IPS-15b (cell line): ENCODE measurements around the gene SHANK2.

ENCODE experiments used
- H3K27me3 ChIP-seq: one replicate; pipeline ENCODE4 v1.6.1; 2013; ENCODE audit warnings: low read length; ENCODE audit not compliant: control insufficient read depth, insufficient read depth
- H3K36me3 ChIP-seq: one replicate; pipeline ENCODE4 v1.6.1; 2013; ENCODE audit warnings: low read length; ENCODE audit not compliant: control insufficient read depth, insufficient read depth
- H3K4me1 ChIP-seq: one replicate; pipeline ENCODE4 v1.6.1; 2013; ENCODE audit warnings: mild to moderate bottlenecking, low read length; ENCODE audit not compliant: control insufficient read depth, insufficient read depth
- H3K4me3 ChIP-seq: one replicate; pipeline ENCODE4 v1.5.1; 2013; ENCODE audit warnings: low read depth, low read length
- H3K9ac ChIP-seq: one replicate; pipeline ENCODE4 v1.6.1; 2013; ENCODE audit warnings: low read depth, mild to moderate bottlenecking, low read length
- H3K9me3 ChIP-seq: one replicate; pipeline ENCODE4 v1.6.1; 2013; ENCODE audit warnings: mild to moderate bottlenecking, low read length; ENCODE audit not compliant: control insufficient read depth, insufficient read depth

SHANK2 gene

GRCh38 chr11:71249301-71249700, 3.1 kb downstream of the SHANK2 start:
- Histone ChIP-seq H3K27me3 (no peaks in the 10 kb centered on the region), H3K36me3 (no peaks in the 10 kb centered on the region), H3K9me3 (no peaks in the 10 kb centered on the region), H3K4me3 (peak overlapping the region; percentile 26), H3K9ac (no peak overlapping the region), H3K4me1 (peaks cover 53% of the 10 kb centered on the region)

- no peak overlapping the region for H3K9ac ChIP-seq
- H3K9me3 ChIP-seq = no peaks in the 10 kb centered on the region
- no peaks in the 10 kb centered on the region for H3K27me3 ChIP-seq
- no peaks in the 10 kb centered on the region for H3K36me3 ChIP-seq
- H3K4me1 ChIP-seq = peaks cover 60% of the 10 kb centered on the region
- H3K4me3 ChIP-seq = no peak overlapping the region
These were observed 3.7 kb downstream of the SHANK2 start for GRCh38 chr11:71248656-71249055.

- Histone ChIP-seq H3K36me3 (no peaks in the 10 kb centered on the region), H3K9ac (no peak overlapping the region), H3K9me3 (no peaks in the 10 kb centered on the region), H3K4me3 (peak overlapping the region; percentile 32), H3K27me3 (no peaks in the 10 kb centered on the region), H3K4me1 (peaks cover 56% of the 10 kb centered on the region)
These were observed 4.2 kb downstream of the SHANK2 start for GRCh38 chr11:71248251-71248570.

GRCh38 chr11:71247551-71248250, 4.7 kb downstream of the SHANK2 start:
- H3K27me3 ChIP-seq = no peaks in the 10 kb centered on the region
- peak overlapping the region; percentile 32 for H3K4me3 ChIP-seq
- peaks cover 59% of the 10 kb centered on the region for H3K4me1 ChIP-seq

GRCh38 chr11:71246559-71246958, 5.8 kb downstream of the SHANK2 start:
- Histone ChIP-seq H3K27me3 (no peaks in the 10 kb centered on the region), H3K36me3 (no peaks in the 10 kb centered on the region), H3K4me1 (peaks cover 61% of the 10 kb centered on the region), H3K9me3 (no peaks in the 10 kb centered on the region), H3K4me3 (peak overlapping the region; percentile 62), H3K9ac (peak overlapping the region; percentile 79)

More at GRCh38 chr11:71247551-71248250, 4.7 kb downstream of the SHANK2 start:
- Histone ChIP-seq H3K9me3 (no peaks in the 10 kb centered on the region), H3K9ac (no peak overlapping the region), H3K36me3 (no peaks in the 10 kb centered on the region)

- H3K4me3 ChIP-seq = peak overlapping the region; percentile 62
- H3K9ac ChIP-seq = peak overlapping the region; percentile 79
- no peaks in the 10 kb centered on the region for H3K27me3 ChIP-seq
- H3K4me1 ChIP-seq = peaks cover 64% of the 10 kb centered on the region
- no peaks in the 10 kb centered on the region for H3K36me3 ChIP-seq
- no peaks in the 10 kb centered on the region for H3K9me3 ChIP-seq
These were observed 6.6 kb downstream of the SHANK2 start for GRCh38 chr11:71245601-71246391.

DNA sequence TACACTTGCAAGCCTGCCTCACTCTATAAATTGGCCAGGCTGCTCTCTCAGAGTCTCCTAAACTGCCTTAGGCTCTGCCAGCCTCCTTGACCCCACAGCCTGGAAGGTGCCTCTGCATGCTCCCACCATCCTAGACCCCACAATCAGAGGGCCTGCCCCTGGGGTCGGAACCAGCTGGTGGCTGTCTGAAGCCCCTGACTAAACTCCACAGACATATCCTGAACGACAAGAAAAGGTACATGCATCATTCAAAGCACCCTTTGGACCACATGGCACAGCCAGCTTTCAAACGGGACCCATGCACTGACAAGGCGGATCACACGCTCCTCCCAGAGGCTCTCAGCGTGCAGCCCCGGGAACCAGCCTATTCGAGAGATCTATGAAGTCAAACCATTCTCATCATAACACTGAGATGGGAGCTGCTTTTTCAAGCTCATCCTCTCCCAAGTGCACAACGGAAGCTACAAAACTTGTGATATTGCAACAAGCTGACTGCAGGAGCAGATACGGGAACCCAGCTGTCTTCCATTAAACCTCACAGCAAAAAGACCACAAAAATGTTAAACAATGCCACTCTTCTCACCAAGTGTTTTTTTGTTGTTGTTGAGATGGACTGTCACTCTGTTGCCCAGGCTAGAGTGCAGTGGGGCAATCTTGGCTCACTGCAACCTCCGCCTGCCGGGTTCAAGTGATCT, 8.1 kb downstream of the SHANK2 start:
- Histone ChIP-seq H3K4me3 (no peak overlapping the region), H3K9ac (no peak overlapping the region), H3K4me1 (peaks cover 54% of the 10 kb centered on the region), H3K36me3 (peaks cover 13% of the 10 kb centered on the region), H3K9me3 (no peaks in the 10 kb centered on the region), H3K27me3 (no peaks in the 10 kb centered on the region)

DNA sequence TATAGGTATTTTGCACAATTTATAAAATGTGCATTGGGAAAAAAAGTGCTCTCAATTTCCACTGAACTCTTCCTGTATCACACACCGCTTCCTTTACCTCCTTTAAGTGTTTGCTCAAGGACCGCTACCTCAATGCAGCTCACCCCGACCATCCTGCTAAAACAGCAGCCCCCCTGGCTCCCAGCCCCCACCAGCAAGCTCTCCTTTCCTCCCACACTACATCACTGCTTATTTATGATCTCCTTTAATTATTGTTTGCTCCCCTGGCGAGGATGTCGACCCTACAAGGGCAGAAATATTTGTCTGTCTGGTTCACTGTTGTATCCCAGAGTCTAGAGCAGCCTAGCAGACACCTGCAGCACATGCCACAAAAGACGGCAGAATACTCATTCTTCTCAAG, 10.0 kb downstream of the SHANK2 start:
- Histone ChIP-seq H3K4me3 (no peak overlapping the region), H3K9ac (peak overlapping the region; percentile 13), H3K4me1 (peaks cover 38% of the 10 kb centered on the region), H3K9me3 (no peaks in the 10 kb centered on the region), H3K27me3 (no peaks in the 10 kb centered on the region), H3K36me3 (peaks cover 14% of the 10 kb centered on the region)

DNA sequence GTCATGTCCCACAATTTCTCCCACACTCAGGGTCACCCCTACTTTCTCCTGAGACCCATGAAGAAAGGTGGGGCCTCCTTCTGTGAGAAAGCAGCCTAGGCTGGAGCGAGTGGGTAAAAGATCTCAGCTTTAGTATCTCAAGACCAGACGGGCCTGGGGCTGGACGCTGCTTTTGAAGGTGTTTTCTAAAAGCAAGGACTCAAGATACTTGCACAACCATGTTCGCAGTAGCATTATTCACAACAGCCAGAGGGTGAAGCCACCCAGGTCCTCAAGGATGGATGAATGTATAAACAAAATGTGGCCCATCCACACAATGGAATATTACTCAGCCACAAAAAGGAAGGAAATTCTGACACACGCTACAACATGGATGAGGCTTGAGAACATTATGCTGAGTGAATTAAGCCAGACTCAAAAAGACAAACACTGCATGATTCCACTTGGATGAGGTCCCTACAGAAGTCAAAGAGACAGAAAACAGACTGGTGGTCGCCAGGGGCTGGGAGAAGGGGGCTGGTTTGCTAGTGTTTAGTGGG, 10.6 kb downstream of the SHANK2 start:
- no peaks in the 10 kb centered on the region for H3K27me3 ChIP-seq
- H3K9me3 ChIP-seq = no peaks in the 10 kb centered on the region
- no peak overlapping the region for H3K4me3 ChIP-seq
- H3K36me3 ChIP-seq = peaks cover 14% of the 10 kb centered on the region
- no peak overlapping the region for H3K9ac ChIP-seq
- H3K4me1 ChIP-seq = peaks cover 33% of the 10 kb centered on the region

DNA sequence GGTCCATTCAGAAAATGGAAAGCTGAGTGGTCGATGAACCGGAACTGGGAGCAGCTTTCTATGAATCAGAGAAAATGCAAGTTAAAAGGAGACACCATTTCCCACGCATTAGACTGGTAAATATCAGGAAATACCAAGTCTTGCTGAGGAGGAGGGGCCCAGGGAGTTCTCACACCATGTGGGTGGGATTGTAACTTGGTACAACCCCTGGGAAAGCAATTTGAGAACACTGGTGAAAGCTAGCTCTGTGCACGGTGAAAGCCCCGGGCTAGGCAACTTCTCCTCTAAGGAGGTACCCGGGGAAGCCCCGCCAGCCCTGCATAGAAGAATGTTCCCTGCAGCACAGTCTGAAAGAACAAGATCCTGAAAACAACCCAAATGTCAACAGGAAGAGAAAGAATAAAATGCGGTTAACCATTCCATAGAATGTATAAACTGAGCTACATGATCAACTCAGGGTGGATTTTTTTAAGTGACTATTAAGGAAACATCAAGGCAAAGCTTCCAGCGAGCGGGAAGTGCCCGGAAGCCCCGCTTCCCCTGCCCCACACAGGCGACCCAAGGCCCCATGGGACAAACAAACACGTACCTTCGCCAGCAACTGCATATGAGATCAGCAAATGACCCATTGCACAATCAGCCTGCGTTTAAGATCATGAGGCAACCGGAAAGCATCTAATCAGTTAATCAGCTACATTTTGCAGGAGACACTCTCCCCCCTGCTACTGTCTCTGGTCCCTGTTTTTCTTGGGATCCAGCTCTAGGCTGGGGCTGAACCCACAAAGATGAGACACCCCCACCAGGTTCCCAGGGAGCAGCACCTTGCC, 11.3 kb downstream of the SHANK2 start:
- Histone ChIP-seq H3K9me3 (no peaks in the 10 kb centered on the region), H3K4me1 (peaks cover 29% of the 10 kb centered on the region), H3K27me3 (no peaks in the 10 kb centered on the region), H3K4me3 (no peak overlapping the region), H3K36me3 (peaks cover 14% of the 10 kb centered on the region), H3K9ac (no peak overlapping the region)

DNA sequence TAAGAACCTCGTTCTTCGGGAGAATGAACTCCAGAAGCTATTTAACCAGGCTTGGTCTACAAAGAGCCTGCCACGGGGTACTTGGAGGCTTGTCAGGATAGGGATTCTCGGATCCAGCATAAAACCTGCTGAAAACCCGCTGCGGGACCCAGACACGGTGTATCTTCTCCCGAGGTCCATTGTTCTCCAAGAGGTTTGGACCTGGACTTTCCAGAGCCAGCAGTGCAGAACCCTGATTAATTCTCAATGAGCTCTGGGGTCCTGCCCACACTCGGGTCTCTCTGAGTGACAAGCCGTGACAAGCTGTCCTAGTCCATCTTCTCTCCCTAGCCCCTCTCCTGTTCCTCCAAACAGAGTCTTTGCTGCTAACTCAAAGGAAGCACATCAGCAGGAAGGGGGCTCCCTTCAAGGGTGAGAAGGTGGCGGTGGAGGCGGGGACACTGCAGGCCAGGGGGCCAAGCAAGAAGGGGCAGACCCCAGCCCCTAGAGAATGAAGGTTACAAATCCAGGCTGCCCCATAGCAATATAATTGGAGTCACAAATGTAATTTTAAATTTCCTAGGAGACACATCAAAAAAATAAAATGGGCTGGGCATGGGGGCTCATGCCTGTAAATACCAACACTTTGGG, 12.2 kb downstream of the SHANK2 start:
- Histone ChIP-seq H3K9ac (no peak overlapping the region), H3K9me3 (no peaks in the 10 kb centered on the region), H3K4me1 (peaks cover 20% of the 10 kb centered on the region), H3K36me3 (peaks cover 14% of the 10 kb centered on the region), H3K27me3 (no peaks in the 10 kb centered on the region), H3K4me3 (no peak overlapping the region)
